Fibroblast of lung (primary cell): ENCODE results near the gene RNF175. TPM values are rescaled to one million over a fixed set of nuclear protein-coding genes. Genes with fewer than 3 reads are reported as not detected.
A peak's percentile ranks its signal among the peaks of the same experiment; 100 is the strongest.

Experiments used
- DNase-seq, 2 donors: peaks; one replicate each; pipeline versions ENCODE4 v3.0.0 to v3.0.0-alpha.2; 2010; ENCODE audit warnings: low read depth in 2 of 2
- H2AFZ ChIP-seq: 2 replicates; pipeline ENCODE4 v1.5.1; 2012; ENCODE audit warnings: low read length, control low read depth, inconsistent platforms
- H3K27ac ChIP-seq: 2 replicates; pipeline ENCODE4 v1.5.1; 2011; ENCODE audit warnings: low read length, control low read depth; ENCODE audit not compliant: insufficient read depth
- H3K27me3 ChIP-seq: 2 replicates; pipeline ENCODE4 v1.5.1; 2011; ENCODE audit warnings: mild to moderate bottlenecking, low read length; ENCODE audit not compliant: control insufficient read depth, insufficient read depth
- H3K36me3 ChIP-seq: 2 replicates; pipeline ENCODE4 v1.5.1; 2011; ENCODE audit warnings: low read length; ENCODE audit not compliant: control insufficient read depth, insufficient read depth
- H3K4me1 ChIP-seq: 2 replicates; pipeline ENCODE4 v1.5.1; 2011; ENCODE audit warnings: low read length; ENCODE audit not compliant: control insufficient read depth, insufficient read depth; ENCODE audit errors: extremely low read depth
- H3K4me2 ChIP-seq: 2 replicates; pipeline ENCODE4 v1.5.1; 2011; ENCODE audit warnings: low read length, control low read depth; ENCODE audit not compliant: insufficient read depth; ENCODE audit errors: extremely low read depth
- H3K4me3 ChIP-seq, 4 experiments: fragments of 200-600 bp in 1 of 4; sonication (generic) in 1 of 4; replicated peaks in 1 of 4; 2 replicates each; pipeline ENCODE4 v1.5.1; 2011 to 2016; ENCODE audit warnings: low read length in 4 of 4, low read depth in 3 of 4, mild to moderate bottlenecking in 3 of 4, control low read depth in 2 of 4, inconsistent platforms in 1 of 4, mixed read lengths in 1 of 4; ENCODE audit not compliant: insufficient read depth in 1 of 4; ENCODE audit errors: control extremely low read depth in 1 of 4
- H3K79me2 ChIP-seq: 2 replicates; pipeline ENCODE4 v1.5.1; 2012; ENCODE audit warnings: mild to moderate bottlenecking, low read length, inconsistent platforms; ENCODE audit not compliant: control insufficient read depth, insufficient read depth
- H3K9ac ChIP-seq: 2 replicates; pipeline ENCODE4 v1.5.1; 2011; ENCODE audit warnings: mild to moderate bottlenecking, low read length, control low read depth; ENCODE audit not compliant: insufficient read depth
- H3K9me3 ChIP-seq: 2 replicates; pipeline ENCODE4 v1.5.1; 2012; ENCODE audit warnings: low read depth, low read length; ENCODE audit not compliant: control insufficient read depth, insufficient read depth
- H4K20me1 ChIP-seq: 2 replicates; pipeline ENCODE4 v1.5.1; 2011; ENCODE audit warnings: low read length; ENCODE audit not compliant: control insufficient read depth, insufficient read depth; ENCODE audit errors: extremely low read depth
- EZH2 ChIP-seq: IDR thresholded peaks from 2 replicates; pipeline ENCODE4 v1.5.1; 2012; ENCODE audit warnings: low read length, control low read depth, mild to moderate bottlenecking; ENCODE audit errors: missing control alignments
- polyA plus RNA-seq, 2 donors: library from polyadenylated mRNA; depleted of rRNA in 1 of 2; stranded (reverse) in 1 of 2; unstranded in 1 of 2; fragments of >200 nt; gene quantifications; 2 replicates each; pipeline ENCODE4 v1.2.1, GENCODE V29; 2011 to 2012; ENCODE audit warnings: missing spikeins in 1 of 2
- total RNA-seq: library from RNA; depleted of rRNA; stranded (reverse); fragments of >200 nt; gene quantifications from 2 replicates; pipeline ENCODE4 v1.2.1, GENCODE V29; 2014
- TF ChIP-seq, protein P1 (sequence below), 2 donors: IDR thresholded peaks in 1 of 2; conservative IDR thresholded peaks in 1 of 2; 1 replicate in 1 of 2; 2 replicates in 1 of 2; pipeline ENCODE4 v1.5.1; 2011 to 2012; ENCODE audit warnings: low read length in 2 of 2, control low read depth in 1 of 2, inconsistent platforms in 1 of 2, low read depth in 1 of 2, mild to moderate bottlenecking in 1 of 2

The RNF175 gene
- total and polyA plus RNA-seq, 2 donors (not counting 1 experiment from before 2014, with no cell fraction given) = not detected

DNA sequence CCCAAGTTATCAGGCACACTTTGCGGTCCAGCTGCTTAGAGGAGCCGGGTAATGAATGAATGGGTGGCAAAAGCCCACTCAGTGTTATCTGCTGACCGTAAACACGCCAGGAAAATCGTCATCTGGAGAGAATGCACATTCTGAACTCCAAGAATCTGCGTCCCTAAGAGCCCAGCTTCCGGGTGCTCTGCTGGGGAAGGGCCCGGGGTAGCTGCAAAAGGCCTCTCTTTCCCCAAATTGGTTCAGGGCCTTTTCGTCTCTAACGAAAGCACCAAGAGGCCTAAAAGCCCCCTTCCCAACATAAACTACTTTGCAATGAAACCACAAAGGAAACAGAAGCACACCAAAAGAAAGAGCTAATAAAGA lies 30.7 kb upstream of the RNF175 start:
- TF ChIP-seq EZH2 = no peak
- TF ChIP-seq, protein P1, sequence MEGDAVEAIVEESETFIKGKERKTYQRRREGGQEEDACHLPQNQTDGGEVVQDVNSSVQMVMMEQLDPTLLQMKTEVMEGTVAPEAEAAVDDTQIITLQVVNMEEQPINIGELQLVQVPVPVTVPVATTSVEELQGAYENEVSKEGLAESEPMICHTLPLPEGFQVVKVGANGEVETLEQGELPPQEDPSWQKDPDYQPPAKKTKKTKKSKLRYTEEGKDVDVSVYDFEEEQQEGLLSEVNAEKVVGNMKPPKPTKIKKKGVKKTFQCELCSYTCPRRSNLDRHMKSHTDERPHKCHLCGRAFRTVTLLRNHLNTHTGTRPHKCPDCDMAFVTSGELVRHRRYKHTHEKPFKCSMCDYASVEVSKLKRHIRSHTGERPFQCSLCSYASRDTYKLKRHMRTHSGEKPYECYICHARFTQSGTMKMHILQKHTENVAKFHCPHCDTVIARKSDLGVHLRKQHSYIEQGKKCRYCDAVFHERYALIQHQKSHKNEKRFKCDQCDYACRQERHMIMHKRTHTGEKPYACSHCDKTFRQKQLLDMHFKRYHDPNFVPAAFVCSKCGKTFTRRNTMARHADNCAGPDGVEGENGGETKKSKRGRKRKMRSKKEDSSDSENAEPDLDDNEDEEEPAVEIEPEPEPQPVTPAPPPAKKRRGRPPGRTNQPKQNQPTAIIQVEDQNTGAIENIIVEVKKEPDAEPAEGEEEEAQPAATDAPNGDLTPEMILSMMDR (conservative IDR thresholded peaks at IDR 0.05 in 1 of 2, IDR thresholded peaks at IDR 0.05 in 1 of 2; ENCODE audit: low read depth in 1 of 2, low read length in 2 of 2) = no peak
- Histone ChIP-seq H3K36me3 (no peaks in the 10 kb centered on the region), H3K4me1 (no peaks in the 10 kb centered on the region), H3K9ac (no peak overlapping the region), H4K20me1 (no peaks in the 10 kb centered on the region), H2AFZ (no peak overlapping the region), H3K27ac (no peak overlapping the region), H3K27me3 (peaks cover 43% of the 10 kb centered on the region), H3K79me2 (no peaks in the 10 kb centered on the region), H3K9me3 (no peaks in the 10 kb centered on the region), H3K4me3 (no peak overlapping the region), H3K4me2 (no peak overlapping the region)
- no peak for DNase-seq

DNA sequence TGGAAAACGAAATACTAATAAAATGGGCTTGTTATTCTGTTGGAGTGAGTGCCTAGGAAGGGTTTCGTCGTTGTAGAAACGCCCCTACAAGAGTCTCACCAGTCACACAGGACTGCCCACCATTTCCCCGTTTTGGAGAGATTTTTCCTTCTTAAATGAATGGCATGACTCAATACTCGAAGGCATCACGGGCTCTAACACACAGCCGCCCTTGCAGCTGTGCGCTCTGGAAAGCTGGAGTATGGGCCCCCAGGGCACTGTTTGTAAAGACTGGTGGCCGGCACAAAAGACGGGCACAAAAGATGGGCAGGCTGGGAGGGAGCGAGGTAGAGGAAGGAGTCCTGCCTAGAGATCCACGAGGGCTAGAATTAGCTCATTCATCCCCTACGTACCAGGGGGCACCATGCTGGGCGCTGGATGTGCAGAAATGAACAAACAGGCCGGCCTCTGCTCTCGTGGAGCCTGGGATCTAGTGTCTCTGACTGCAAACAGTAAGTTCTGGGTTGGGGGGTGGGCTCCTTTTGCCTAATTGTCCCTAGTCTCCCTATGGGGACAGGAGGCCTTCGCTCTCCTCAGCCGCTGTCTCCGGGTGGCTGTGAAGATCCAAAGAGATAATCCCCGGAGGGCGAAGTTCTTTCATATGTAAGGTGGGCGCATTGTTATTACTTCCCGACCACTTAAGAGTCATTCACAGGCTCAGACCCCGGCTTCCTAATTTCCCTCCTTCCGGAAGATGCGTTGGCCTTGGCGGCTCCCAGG lies 30.1 kb upstream of the RNF175 start:
- DNase-seq = peak in 1 of 2 donors; percentile 26
- Histone ChIP-seq H2AFZ (no peak overlapping the region), H3K4me2 (no peak overlapping the region)

DNA sequence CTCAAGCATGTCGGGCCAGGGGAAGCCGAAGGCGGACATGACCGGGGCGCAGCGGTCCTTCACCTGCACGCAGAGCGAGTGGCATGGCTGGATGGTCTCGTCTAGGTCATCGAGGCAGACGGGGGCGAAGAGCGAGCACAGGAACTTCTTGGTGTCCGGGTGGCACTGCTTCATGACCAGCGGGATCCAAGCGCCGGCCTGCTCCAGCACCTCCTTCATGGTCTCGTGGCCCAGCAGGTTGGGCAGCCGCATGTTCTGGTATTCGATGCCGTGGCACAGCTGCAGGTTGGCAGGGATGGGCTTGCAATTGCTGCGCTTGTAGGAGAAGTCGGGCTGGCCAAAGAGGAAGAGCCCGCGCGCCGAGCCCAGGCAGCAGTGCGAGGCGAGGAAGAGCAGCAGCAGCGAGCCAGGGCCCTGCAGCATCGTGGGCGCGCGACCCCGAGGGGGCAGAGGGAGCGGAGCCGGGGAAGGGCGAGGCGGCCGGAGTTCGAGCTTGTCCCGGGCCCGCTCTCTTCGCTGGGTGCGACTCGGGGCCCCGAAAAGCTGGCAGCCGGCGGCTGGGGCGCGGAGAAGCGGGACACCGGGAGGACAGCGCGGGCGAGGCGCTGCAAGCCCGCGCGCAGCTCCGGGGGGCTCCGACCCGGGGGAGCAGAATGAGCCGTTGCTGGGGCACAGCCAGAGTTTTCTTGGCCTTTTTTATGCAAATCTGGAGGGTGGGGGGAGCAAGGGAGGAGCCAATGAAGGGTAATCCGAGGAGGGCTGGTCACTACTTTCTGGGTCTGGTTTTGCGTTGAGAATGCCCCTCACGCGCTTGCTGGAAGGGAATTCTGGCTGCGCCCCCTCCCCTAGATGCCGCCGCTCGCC lies 28.8 kb upstream of the RNF175 start, which contains the start of gene SFRP2:
TSS of gene SFRP2 (minus strand) at position 671 of the 864 bp plus-strand sequence. CDS start at position 423, 248 bp downstream.
- Histone ChIP-seq H3K79me2 (no peaks in the 10 kb centered on the region), H3K27me3 (peaks cover 43% of the 10 kb centered on the region), H3K36me3 (no peaks in the 10 kb centered on the region), H3K9ac (no peak within 1 kb of the TSS), H4K20me1 (no peaks in the 10 kb centered on the region), H2AFZ (no peak within 1 kb of the TSS), H3K4me1 (no peaks in the 10 kb centered on the region), H3K27ac (no peak within 1 kb of the TSS), H3K4me2 (no peak within 1 kb of the TSS), H3K4me3 (no peak within 1 kb of the TSS), H3K9me3 (no peaks in the 10 kb centered on the region)
- no peak for DNase-seq
- TF ChIP-seq, protein P1 (conservative IDR thresholded peaks at IDR 0.05 in 1 of 2, IDR thresholded peaks at IDR 0.05 in 1 of 2; ENCODE audit: low read depth in 1 of 2, low read length in 2 of 2) = no peak
- TF ChIP-seq EZH2 = peak; percentile 96

More for the DNA sequence above, 30.1 kb upstream of the RNF175 start:
- H3K4me3 ChIP-seq = no peak overlapping the region
- H4K20me1 ChIP-seq = no peaks in the 10 kb centered on the region
- no peak overlapping the region for H3K9ac ChIP-seq
- no peaks in the 10 kb centered on the region for H3K79me2 ChIP-seq
- H3K9me3 ChIP-seq = no peaks in the 10 kb centered on the region
- H3K27me3 ChIP-seq = peaks cover 43% of the 10 kb centered on the region
- no peaks in the 10 kb centered on the region for H3K4me1 ChIP-seq
- H3K36me3 ChIP-seq = no peaks in the 10 kb centered on the region
- H3K27ac ChIP-seq = no peak overlapping the region
- TF ChIP-seq, protein P1 (conservative IDR thresholded peaks at IDR 0.05 in 1 of 2, IDR thresholded peaks at IDR 0.05 in 1 of 2; ENCODE audit: low read depth in 1 of 2, low read length in 2 of 2) = no peak
- peak; percentile 44 for TF ChIP-seq EZH2
